HK-2 (cell line): Measurements from ENCODE around the gene TIMM13.
"Not testable (repeated sequence)": the region's sequence is repeated elsewhere in the genome, so short reads cannot be mapped to it uniquely, and the experiment has no call there.

Experiments
- DNase-seq: peaks from one replicate; pipeline ENCODE4 v3.0.0-alpha.2; 2018; ENCODE audit not compliant: unreplicated experiment

Gene TIMM13

DNA sequence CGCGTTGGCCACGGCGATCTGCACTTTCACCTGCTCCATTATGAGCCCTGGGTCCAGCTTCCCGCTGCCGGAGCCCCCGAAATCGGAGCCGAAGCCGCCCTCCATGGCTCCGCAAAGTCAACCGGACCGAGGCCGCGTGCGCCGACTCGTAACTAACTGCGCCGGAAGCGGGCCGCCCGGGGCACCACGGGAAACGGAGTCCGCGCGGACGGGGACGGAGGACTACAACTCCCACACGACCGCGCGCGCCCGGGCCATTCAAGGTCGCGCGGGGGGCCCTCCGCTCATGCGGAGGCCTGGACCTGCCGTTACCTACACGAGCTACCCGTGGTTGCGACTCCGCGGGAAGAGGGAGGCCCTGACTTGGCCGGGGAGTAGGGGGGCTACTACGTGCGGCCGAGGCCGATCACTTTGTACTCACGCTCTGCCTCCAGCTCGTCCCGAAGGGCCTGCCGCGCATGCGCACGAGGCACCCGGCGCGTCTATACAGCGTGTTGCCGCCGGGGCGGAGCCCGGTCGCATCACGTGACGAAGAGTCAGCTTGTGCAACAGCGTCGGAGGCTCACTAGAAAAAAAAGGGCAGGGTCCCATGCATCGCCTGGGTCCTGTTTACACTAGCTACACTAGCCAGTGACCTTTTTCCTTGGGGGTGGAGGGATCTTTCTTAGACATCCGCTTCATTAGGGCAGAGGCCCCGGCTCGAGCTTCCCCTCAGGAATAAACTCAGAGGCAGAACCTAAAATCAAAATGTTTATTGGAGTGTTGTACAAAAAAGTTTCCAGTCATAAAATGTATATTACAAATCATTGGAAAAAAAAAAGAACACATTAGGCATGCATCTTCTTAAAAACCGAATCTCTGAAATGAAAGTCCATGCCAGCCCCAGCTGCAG, at the start of gene TIMM13:
Gene TIMM13 (minus strand): TSS at position 158 of the 892 bp plus-strand sequence. CDS start 53 bp downstream, at position 105.
- peak; percentile 95 for DNase-seq

DNA sequence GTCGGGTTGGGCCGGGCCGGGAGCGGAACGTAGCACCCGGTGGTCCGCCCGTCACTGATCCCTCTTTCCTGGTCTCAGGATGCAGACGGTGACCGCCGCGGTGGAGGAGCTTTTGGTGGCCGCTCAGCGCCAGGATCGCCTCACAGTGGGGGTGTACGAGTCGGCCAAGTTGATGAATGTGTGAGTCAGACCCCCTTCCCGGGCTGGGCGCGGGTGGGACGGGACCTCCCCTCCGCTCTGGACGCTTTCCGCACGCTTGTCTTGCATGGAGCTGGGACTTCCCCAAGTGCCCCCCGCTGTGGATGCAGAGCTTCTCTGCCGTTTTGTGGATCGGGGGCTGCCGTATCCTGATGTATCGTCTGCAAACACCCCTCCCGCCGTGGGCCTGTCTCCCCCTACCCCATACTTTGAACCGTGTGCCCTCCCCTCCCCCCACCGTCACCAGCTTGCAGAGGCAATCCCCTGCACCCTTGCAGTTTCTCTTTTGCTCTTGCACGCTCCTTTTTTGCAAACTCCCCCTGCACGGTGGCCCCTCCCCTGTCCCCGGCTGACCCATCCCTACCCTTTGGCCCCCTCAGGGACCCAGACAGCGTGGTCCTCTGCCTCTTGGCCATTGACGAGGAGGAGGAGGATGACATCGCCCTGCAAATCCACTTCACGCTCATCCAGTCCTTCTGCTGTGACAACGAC, 49.2 kb upstream of the TIMM13 start:
- peak; percentile 66 for DNase-seq

DNA sequence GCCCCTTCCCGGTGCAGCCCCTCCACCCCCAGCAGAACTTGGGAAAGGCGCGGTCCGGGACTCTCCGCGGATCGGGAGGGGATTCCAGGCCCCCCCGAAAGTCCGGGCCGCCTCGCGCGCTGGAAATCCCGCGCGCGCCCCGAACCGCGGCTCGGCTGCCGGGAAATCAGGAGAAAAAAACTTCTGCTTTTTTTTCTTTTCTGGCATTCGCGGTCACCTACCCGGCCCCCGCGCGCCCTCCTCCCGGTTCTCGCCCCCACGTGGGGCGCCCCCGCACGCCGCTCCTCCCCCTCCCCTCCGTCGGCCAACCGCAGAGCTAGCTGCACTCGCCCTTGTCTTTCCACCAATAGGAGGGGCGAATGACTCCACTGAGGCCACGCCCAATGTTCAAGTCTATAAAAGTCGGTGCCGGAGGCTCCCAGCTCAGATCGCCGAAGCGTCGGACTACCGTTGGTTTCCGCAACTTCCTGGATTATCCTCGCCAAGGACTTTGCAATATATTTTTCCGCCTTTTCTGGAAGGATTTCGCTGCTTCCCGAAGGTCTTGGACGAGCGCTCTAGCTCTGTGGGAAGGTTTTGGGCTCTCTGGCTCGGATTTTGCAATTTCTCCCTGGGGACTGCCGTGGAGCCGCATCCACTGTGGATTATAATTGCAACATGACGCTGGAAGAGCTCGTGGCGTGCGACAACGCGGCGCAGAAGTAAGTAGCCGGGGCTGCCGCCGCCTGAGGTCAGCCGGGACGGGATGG, 48.5 kb upstream of the TIMM13 start, which contains the start of gene GADD45B:
Gene GADD45B (plus strand): TSS at position 426 of the 749 bp plus-strand sequence. CDS start 232 bp downstream, at position 658.
- DNase-seq, result peak; percentile 98

DNA sequence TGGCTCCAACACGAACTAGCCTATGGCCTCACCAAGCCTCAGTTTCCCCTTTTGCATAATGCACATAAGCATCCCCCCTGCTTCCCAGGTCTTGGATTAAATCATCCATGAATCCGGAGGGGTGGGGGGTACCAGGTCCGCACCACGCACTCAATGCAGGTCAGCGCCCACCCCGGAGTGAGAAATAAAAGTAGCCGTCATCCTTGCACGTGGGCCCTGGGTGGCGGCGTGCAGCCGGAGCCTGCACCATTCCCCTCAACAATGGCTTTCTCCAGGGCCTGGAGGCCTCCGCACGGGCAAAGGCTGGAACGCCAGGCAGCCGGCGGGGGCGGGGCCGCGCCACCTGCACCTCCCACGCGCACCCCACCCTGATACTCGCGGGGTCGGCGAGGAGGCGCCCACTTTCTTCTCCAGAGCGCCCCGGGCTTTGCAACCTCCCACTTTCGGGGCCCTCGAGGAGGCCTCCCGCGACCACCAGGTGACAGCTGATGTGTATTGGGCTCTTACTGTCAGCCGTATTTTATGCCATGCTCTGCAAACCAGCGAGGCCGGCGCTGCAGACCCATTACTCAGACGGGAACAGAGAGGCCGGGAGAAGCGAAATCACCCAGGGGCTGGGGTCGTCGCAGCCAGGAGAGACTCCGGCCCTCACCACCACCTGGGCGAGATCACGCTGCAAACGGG, 47.8 kb upstream of the TIMM13 start:
- DNase-seq, result peak; percentile 71

DNA sequence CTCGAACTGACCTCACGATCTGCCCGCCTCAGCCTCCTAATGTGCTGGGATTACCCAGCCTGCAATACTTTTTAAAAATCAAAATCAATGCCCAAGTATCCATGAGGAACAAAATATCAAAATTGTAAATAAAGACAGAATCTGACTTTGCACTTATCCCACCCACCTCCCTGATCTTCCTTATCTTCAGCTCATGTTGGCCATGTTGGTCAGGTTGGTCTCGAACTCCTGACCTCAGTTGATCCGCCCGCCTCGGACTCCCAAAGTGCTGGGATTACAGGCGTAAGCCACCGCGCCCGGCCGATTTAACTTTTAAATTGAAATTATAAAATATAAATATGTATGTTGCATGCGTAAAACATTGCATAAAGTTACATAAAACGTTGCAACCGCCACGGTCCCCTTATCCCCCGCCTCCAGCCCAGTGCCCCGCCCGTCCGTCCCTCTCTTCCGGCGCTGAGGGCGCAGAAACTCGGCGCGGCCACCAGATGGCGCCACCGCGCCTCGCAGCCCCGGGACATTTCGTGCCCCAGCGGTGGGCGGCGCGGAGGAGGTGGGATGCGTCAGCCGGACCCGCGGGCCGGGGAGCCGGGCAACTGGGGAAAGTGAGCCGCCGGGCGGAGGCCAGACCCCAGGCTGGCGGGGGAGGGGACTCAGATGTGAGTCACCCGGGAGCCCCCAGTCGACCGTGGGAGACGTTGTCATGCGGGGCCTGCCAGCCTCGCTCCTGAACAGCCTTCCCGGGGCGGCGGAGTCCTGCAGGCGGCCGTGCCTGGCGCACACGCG, 47.0 kb upstream of the TIMM13 start:
- peak; percentile 96 for DNase-seq

DNA sequence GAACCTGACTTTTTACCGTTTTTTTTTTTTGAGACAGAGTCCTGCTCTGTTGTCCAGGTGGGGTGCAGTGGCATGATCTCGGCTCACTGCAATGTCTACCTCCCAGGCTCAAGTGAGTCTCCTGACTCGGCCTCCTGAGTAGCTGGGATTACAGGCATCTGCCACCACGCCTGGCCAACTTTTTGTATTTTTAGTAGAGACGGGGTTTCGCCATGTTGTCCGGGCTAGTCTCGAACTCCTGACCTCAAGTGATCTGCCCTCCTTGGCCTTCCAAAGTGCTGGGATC, 42.5 kb upstream of the TIMM13 start:
- not testable (repeated sequence) for DNase-seq

DNA sequence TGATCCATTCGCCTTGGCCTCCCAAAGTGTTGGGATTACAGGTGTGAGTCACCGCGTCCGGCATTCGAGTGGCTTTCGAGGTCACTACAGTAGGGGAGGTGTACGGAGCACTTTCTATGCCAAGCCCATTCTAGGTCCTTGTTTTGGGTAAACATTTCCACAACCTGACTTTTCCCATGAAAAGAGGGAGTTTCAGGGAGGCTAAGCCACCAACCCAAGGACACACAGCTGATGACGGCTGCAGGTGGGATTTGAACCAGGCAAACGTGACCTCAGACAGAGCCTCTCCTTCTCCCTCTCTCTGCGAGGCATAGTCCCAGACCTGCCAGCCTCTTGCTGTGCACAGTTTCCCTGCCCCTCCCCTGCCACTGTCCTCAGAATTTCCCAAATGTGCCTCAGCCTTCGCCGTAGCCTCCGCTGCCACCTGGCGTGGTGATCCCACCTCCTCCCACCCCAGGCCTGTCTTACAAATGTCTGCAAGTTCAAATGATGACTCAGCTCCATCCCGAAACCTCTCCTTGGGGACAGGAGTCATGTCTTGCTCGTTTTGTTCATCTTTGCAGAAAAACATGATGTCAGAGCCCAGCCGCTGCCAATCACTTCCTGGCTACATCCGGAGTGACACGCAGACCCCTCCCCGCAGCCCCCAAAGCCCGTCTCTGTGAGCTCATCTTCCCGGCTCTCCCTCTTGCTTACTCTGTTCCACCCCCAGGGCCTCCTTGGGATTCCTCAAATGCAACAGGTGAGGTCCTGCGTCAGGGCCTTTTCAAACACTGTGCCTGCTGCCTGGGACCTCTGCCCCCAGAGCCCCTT, 41.9 kb upstream of the TIMM13 start:
- DNase-seq, result peak; percentile 85

DNA sequence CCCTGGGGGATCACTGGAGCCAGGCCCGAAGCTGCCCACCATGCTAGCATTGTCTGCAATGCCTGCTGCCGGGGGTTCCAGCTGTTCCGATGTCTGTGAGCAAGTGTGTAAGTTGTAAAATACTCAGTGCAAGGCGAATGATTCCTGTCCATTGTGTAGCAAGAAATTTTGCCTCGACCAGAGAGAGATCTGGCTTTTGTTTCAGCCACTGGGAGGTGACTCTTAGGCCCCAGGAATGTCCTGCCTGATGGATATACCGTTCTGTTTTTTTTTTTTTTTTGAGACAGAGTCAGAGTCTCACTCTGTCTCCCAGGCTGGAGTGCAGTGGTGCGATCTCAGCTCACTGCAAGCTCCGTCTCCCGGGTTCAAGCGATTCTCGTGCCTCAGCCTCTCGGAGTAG, 41.2 kb upstream of the TIMM13 start:
- no peak for DNase-seq

DNA sequence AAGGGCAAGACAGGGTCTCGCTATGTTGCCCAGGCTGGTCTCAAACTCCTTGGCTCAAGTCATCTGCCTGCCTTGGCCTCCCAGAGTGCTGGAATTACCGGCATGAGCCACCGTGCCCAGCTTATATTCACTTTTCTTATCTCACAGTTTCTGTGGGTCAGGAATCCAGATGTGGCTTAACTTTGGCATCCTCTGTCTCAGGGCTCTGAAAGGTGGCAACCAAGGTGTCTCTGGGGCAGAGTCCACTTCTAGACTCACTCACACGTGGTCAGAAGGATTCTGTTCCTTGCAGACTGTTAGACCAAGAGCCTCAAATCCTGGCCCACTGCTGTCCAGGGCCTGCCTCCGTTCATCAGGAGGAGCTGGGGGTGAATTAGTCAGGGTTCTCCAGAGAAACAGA, 37.0 kb upstream of the TIMM13 start:
- DNase-seq, result no peak

DNA sequence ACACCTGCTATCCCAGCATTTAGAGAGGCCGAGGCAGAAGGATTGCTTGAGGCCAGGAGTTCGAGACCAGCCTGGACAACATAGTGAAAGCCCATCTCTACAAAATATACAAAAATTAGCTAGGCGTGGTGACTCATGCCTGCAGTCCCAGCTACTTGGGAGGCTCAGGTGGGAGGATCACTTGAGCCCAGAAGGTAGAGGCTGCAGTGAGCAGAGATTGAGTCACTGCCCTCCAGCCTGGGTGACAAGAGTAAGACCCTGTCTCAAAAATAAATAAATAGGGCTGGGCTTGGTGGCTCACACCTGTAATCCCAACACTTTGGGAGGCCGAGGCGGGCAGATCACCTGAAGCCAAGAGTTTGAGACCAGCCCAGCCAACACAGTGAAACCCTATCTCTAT, 36.3 kb upstream of the TIMM13 start:
- DNase-seq, result not testable (repeated sequence)

DNA sequence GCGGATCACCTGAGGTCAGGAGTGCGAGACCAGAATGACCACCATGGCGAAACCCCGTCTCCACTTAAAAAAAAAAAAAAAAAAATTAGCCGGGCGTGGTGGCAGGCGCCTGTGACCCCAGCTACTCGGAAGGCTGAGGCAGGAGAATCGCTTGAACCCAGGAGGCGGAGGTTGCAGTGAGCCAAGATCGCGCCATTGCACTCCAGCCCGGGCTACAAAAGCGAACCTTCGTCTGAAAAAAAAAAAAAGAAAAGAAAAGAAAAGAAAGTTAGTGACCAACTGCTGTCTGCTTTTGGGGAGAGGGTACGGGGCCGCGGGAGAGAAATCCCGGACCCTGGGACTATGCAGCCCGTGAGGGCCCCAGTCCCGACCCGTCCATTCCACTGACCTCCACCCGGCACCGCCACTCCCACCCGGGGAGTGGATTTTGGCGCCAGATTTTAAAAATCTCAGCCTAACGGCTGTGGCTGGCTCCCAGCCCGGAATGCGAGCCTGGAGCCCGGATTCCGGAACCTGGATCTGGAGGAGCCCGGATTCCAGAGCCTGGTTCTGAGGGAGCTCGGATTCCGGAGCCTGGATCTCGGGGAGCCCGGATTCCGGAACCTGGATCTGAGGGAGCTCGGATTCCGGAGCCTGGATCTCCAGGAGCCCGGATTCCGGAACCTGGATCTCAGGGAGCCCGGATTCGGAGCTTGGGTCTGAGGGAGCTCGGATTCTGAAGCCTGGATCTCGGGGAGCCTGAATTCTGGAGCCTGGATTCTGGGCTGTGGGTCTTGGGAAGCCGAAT, 35.4 kb upstream of the TIMM13 start:
- DNase-seq, result peak; percentile 37

DNA sequence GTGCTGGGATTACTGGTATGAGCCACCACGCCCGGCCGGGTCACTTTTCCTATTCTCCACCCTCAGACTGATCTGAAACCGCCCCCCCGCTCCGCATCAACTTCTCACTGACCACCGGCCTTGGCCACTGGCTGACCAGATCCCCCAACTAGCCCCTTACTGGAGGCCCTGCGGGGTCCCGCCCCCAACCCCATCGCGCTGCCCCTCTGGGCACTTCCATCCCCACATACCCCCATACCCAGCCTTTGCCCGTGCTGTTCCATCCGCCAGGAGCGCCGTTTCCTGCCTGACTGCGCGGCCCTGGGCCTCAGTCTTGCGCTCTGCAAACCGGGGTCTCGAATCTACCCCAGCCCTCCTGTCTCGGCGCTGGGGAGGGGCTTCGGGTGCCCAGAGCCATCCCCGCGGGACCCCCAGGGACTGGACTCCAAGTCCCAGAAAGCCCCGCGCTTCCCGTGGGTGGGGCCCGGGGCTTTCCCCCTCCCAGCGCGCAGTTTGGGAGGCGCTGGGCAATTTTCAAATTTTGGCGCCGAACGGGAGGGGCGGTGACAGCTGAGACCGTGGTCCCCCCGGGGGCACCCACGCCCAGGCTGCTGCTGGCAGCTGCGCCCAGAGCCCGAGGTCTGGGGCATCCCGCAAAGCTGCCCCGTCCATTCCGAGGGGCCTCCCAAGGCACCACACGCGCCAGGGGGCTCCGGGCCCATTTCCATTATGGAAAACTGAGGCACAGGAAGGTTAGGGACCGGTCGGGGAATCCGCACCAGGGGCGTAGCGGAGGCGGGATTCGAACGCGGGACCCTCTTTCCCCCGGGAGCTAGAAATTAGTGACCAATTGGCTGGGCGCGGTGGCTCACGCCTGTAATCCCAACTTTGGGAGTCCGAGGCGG, 34.6 kb upstream of the TIMM13 start:
- peak; percentile 22 for DNase-seq

DNA sequence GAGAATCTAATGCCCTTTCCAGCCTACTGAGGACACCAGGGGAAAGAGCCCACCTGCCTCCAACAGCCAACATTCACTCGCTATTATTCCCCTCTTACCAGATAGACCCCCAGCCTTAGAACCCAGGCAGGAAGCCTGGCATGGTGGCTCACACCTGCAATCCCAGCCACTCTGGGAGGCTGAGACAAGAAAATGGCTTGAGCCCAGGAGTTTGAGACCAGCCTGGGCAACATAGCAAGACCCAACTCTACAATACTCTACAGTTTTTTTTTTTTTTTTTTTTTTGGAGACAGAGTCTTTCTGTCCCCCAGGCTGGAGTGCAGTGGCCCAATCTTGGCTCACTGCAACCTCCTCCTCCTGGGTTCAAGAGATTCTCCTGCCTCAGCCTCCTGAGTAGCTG, 32.9 kb upstream of the TIMM13 start:
- DNase-seq, result no peak

DNA sequence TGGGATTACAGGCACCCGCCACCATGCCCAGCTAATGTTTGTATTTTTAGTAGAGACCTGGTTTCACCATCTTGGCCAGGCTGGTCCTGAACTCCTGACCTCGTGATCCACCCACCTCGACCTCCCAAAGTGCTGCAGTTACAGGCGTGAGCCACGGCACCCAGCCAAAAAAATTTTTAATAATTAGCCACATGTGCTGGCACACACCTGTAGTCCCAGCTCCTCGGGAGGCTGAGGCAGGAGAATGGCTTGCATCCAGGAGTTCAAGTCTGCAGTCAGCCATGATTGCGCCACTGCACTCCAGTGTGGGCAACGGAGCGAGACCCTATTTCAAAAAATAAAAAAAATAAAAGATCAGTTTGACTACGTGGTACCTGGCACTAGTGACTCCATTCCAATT, 31.4 kb upstream of the TIMM13 start:
- not testable (repeated sequence) for DNase-seq

DNA sequence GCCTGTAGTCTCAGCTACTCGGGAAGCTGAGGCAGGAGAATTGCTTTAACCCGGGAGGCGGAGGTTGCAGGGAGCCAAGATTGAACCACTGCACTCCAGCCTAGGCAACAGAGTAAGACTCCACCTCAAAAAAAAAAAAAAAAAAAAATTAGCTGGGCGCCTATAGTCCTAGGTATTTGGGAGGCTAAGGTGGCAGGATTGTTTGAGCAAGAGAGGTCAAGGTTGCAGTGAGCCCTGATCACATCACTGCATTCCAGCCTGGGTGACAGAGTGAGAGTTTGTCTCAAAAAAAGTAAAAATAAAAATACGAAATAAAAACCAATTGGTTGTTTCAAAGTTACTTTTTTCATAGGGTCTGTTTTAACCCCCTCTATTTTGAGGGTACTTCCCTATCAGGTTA, 30.7 kb upstream of the TIMM13 start:
- DNase-seq, result no peak

DNA sequence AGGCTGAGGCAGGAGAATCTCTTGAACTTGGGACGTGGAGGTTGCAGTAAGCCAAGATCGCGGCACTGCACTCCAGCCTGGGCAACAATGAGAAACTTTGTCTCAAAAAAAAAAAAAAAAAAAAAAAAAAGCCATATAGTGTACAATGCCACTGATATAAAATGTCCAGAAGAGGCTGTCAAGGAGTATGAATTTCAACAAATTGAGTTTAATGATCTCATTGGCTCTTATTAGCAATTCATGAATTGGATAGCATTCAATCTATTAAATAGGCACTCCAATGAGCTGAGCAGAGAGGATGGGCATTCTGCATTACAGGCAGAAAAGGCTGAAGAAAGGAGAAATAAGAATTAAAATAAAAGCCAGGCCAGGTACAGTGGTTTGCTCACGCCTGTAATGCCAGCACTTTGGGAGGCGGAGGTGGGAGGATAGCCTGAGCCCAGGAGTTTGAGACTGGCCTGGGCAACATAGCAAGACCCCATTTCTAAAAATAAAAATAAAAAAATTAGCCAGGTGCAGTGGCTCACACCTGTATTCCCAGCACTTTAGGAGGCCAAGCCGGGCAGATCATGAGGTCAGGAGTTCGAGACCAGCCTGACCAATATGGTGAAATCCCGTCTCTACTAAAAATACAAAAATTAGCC, 30.1 kb upstream of the TIMM13 start:
- DNase-seq, result no peak

DNA sequence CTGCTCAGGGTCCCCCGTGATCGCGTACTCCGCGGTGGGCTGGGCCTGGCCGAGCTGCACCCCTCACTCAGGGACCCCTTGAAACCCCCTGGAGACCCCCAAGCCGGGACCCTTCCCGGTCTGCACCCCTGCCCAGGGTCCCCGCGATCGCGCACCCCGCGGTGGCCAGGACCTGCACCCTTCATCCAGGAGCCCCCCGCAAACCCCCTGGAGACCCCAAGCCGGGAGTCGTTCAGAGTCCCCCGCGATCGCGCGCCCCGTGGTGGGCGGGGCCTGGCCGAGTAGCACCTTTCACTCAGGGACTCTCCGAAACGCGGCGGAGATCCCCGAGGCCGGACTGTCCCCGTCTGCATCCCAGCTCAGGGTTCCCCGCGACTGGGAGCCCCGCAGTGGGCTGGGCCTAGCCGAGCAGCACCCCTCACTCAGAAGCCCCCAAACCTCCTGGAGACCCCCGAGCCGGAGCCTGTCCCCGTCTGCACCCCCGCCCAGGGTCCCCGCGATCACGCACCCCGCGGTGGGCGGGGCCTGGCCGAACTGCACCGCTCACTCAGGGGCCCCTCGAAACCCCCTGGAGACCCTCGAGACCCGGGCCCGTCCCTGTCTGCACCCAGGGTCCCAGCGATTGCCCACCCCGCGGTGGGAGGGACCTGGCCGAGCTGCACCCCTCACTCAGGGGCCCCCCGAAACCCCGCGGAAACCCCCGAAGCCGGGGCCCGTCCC, 28.6 kb upstream of the TIMM13 start:
- peak; percentile 34 for DNase-seq
